ENCODE data around the gene PDP2. TPM values are rescaled to one million over a fixed set of nuclear protein-coding genes. Genes with fewer than 3 reads are reported as not detected.

Gene PDP2
- total and polyA plus RNA-seq, 9 of the 15 experiments (the other 6 are each of a cell fraction or from before 2014, with no cell fraction given), result 2.5 to 24.3 (median 7.2) TPM

GRCh38 chr16:66939366-66939765 is 59.1 kb downstream of the PDP2 start:
- H3K4me1 ChIP-seq (replicated peaks in 1 of 2; ENCODE audit: control insufficient read depth in 2 of 2, insufficient read depth in 2 of 2, low read length in 2 of 2), result peaks cover 7 to 30% of the 10 kb centered on the region in 2 experiments
- FAIRE-seq (no peak), DNase-seq (ENCODE audit: extremely low read depth in 1 of 4, low spot score in 3 of 4) (no peak), ATAC-seq (no peak)
- intact Hi-C loops (cut with micrococcal nuclease), result no loop called here
- H2AFZ ChIP-seq (ENCODE audit: low read depth, low read length), result no peak overlapping the region
- H3K9me3 ChIP-seq (replicated peaks; ENCODE audit: control insufficient read depth, insufficient read depth, low read depth, low read length), result no peaks in the 10 kb centered on the region
- no peaks in the 10 kb centered on the region for H3K27me3 ChIP-seq (ENCODE audit: control insufficient read depth in 2 of 2, insufficient read depth in 2 of 2, low read length in 2 of 2)
- no peak overlapping the region for H3K27ac ChIP-seq (ENCODE audit: extremely low read depth, low read depth, low read length)
- peaks cover 30% of the 10 kb centered on the region for H3K79me2 ChIP-seq (ENCODE audit: control insufficient read depth, insufficient read depth, low read length)
- peaks cover 79% of the 10 kb centered on the region; the same call in 2 of the 3 replicates for H3K36me3 ChIP-seq (ENCODE audit: control insufficient read depth, insufficient read depth, low read length)
- in situ Hi-C loops (cut with MboI), result no loop called here
- H3K9me1 ChIP-seq (ENCODE audit: control insufficient read depth, insufficient read depth, low read length), result no peaks in the 10 kb centered on the region
- 0 out of 2 replicates have a peak, but pooled peaks cover 5% of the 10 kb centered on the region for H4K20me1 ChIP-seq (replicated peaks; ENCODE audit: control insufficient read depth, insufficient read depth, low read length)
- BruUV-seq (replicated peaks), result no TSS peak
- H3K4me2 ChIP-seq (ENCODE audit: insufficient read depth, low read length), result no peak overlapping the region
- H3K4me3 ChIP-seq, result no peak overlapping the region
- CTCF ChIA-PET (ENCODE audit: low intra/inter-chr PET ratio), result no interaction called here
- POLR2A ChIA-PET, result interaction anchor here (0.6 to 1.0 kb wide), 3 partner anchors 11 to 39 kb away, joined by 3 read pairs; no protein-coding TSS in a partner anchor
- H3K9ac ChIP-seq (ENCODE audit: insufficient read depth in 1 of 2, low read depth in 2 of 2, low read length in 2 of 2), result peak overlapping the region in 1 of 2 experiments; percentile 73; a peak in 1 of 4 replicates
- TF ChIP-seq C11orf30 (IDR thresholded peaks at IDR 0.05; ENCODE audit: low read depth), result no peak
- TF ChIP-seq ZNF561 (CRISPR knock-in tag; conservative IDR thresholded peaks at IDR 0.05), result no peak
- TF ChIP-seq MCM5 (IDR thresholded peaks at IDR 0.05; ENCODE audit: low read depth), result no peak
- no peak for TF ChIP-seq IRF1 (CRISPR knock-in tag; IDR thresholded peaks at IDR 0.05; ENCODE audit: borderline replicate concordance)
- TF ChIP-seq PTBP1 (IDR thresholded peaks at IDR 0.05; ENCODE audit: low read depth, low read length), result no peak
- TF ChIP-seq TFE3 (CRISPR knock-in tag; IDR thresholded peaks at IDR 0.05), result no peak
- no peak for TF ChIP-seq ATF7 (IDR thresholded peaks at IDR 0.05)
- TF ChIP-seq DIDO1 (tag; IDR thresholded peaks at IDR 0.05; ENCODE audit: low read depth), result no peak
- no peak for TF ChIP-seq E2F6 (IDR thresholded peaks at IDR 0.05; ENCODE audit: borderline replicate concordance in 1 of 2, extremely low read depth in 1 of 2, insufficient read depth in 1 of 2, insufficient read length in 1 of 2, low read depth in 1 of 2, low read length in 1 of 2, poor library complexity in 1 of 2, severe bottlenecking in 1 of 2)
- TF ChIP-seq POLR2B (IDR thresholded peaks at IDR 0.05; ENCODE audit: low read depth, partially characterized antibody), result no peak
- no peak for TF ChIP-seq NR2C1 (IDR thresholded peaks at IDR 0.05)
- no peak for TF ChIP-seq NR2C1 (tag; IDR thresholded peaks at IDR 0.05)
- TF ChIP-seq ATF6 (CRISPR knock-in tag; IDR thresholded peaks at IDR 0.05), result no peak
- no peak for TF ChIP-seq POU5F1 (IDR thresholded peaks at IDR 0.05; ENCODE audit: borderline replicate concordance, low read depth, low read length, partially characterized antibody)
- no peak for TF ChIP-seq POLR2AphosphoS5 (IDR thresholded peaks at IDR 0.05; ENCODE audit: control insufficient read depth, insufficient read depth, low read depth, low read length)
- no peak for TF ChIP-seq ELK3 (CRISPR knock-in tag; IDR thresholded peaks at IDR 0.05)
- no peak for TF ChIP-seq U2AF2 (optimal IDR thresholded peaks at IDR 0.05; ENCODE audit: low read depth, low read length)

Measured in K562 (cell line).